GM10847 (cell line): Measurements from ENCODE around the gene CCDC167.

Source experiments
- POLR2A ChIP-seq: IDR thresholded peaks from 2 replicates; pipeline ENCODE4 v1.6.1; 2011; ENCODE audit not compliant: insufficient read length; ENCODE audit errors: extremely low read depth

Gene CCDC167

GRCh38 chr6:37449984-37450383 lies 49.7 kb downstream of the CCDC167 start:
- TF ChIP-seq POLR2A: no peak

DNA sequence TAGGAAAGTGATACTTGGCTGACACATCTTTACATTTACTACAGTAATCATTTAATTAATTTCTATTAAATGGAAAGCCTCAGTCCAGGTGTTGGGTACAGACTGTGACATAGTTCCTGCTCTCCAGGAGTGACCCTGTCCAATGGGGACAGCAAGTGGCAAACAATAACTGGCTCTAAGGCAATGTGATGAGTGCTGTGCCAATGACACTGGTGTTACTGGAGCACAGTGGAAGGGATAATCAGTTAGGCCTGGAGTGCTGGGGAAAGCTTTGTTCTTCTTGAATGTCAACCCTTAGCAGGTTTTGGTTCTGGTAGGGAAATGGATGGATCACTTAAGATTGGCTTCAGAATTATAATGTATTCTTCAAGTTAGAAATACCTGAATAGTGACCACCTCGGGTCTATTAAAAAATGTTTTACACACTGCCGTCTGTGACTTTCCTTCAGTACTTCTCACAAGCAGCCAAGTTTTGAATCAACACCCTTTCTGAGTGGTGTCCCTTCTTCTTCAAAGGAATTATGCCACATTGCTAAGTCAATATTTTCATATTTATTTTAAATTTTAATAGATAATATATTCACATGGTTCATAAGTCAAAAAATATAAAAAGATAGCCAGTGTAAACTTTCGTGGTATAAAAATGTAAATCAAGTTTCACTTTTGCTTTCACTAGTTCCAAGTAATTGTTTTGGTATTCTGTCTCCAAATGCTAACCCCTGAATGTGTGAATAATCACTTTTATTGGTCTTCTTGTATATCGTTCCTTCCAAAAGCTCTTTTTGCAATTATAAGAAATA lies 57.1 kb downstream of the CCDC167 start:
- TF ChIP-seq POLR2A: no peak

- no peak for TF ChIP-seq POLR2A
These were observed 58.0 kb downstream of the CCDC167 start for GRCh38 chr6:37441651-37442050.

GRCh38 chr6:37438930-37439329 lies 60.8 kb downstream of the CCDC167 start:
- no peak for TF ChIP-seq POLR2A

DNA sequence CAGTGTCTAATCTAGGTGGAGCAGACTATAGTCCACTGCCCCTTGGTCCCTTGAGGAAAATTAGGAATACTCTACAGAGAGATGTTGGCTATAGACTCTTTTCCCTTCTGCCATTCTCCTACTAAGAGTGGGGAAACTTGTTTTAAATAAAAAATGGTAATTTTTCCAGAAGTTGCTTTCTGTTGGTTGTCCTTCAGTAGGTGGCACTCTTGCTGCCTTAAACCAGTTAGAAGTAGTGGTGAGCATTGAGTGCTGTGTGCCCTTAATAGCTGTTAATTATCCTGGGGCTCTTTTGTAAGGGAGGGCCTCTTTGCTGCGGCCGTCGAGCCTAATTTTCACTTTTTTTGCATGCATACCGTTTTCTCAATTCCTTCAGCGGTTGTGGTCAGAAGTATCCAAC lies 63.9 kb downstream of the CCDC167 start:
- no peak for TF ChIP-seq POLR2A

- no peak for TF ChIP-seq POLR2A
These were observed 64.3 kb downstream of the CCDC167 start for GRCh38 chr6:37435373-37435772.

- no peak for TF ChIP-seq POLR2A
These were observed 65.9 kb downstream of the CCDC167 start for GRCh38 chr6:37433657-37434271.
